ENCODE results near the gene STARD8. TPM values are rescaled to one million over a fixed set of nuclear protein-coding genes. Genes with fewer than 3 reads are reported as not detected.

Gene STARD8
- total and polyA plus RNA-seq, 7 donors: 0.92 to 10.7 (median 5.3) TPM

- 91 to 92% methylated on average over 2 of the region's 2 CpGs for WGBS, 2 donors
- intact Hi-C loops (cut with DNase I): no loop called here
- Histone ChIP-seq H3K4me1 (peaks cover 0 to 15% (median 6%) of the 10 kb centered on the region in 4 donors), H3K36me3 (no peaks in the 10 kb centered on the region), H3K4me3 (no peak overlapping the region), H3K27me3 (no peaks in the 10 kb centered on the region), H3K9me3 (no peaks in the 10 kb centered on the region), H3K27ac (no peak overlapping the region)
- TF ChIP-seq POLR2A (IDR thresholded peaks at IDR 0.05): no peak
- no peak for TF ChIP-seq POLR2AphosphoS5 (IDR thresholded peaks at IDR 0.05)
- no peak for TF ChIP-seq CTCF (IDR thresholded peaks at IDR 0.05)
- TF ChIP-seq EP300 (IDR thresholded peaks at IDR 0.05): no peak
- DNase-seq: no peak
Measured at GRCh38 chrX:68761086-68761485, 113.6 kb downstream of the STARD8 start.

- H3K27me3 ChIP-seq: no peaks in the 10 kb centered on the region
- intact Hi-C loops (cut with DNase I): no loop called here
- TF ChIP-seq POLR2A (IDR thresholded peaks at IDR 0.05) (no peak), POLR2AphosphoS5 (IDR thresholded peaks at IDR 0.05) (peak in 1 of 4 donors; percentile 13)
- no peaks in the 10 kb centered on the region for H3K36me3 ChIP-seq
- no peak overlapping the region for H3K4me3 ChIP-seq
- DNase-seq: no peak
- peaks cover 0 to 15% (median 6%) of the 10 kb centered on the region in 4 donors for H3K4me1 ChIP-seq
- peak overlapping the region in 3 of 4 donors; percentile 2 to 35 (median 27) for H3K27ac ChIP-seq
- no peaks in the 10 kb centered on the region for H3K9me3 ChIP-seq
Measured at GRCh38 chrX:68762766-68763165, 115.3 kb downstream of the STARD8 start.

GRCh38 chrX:68763481-68763880, 116.0 kb downstream of the STARD8 start:
- Histone ChIP-seq H3K9me3 (no peaks in the 10 kb centered on the region), H3K27ac (peak overlapping the region in 1 of 4 donors; percentile 35), H3K27me3 (no peaks in the 10 kb centered on the region), H3K4me1 (peaks cover 0 to 15% (median 6%) of the 10 kb centered on the region in 4 donors), H3K36me3 (no peaks in the 10 kb centered on the region), H3K4me3 (no peak overlapping the region)
- no peak for DNase-seq
- TF ChIP-seq POLR2AphosphoS5 (IDR thresholded peaks at IDR 0.05) (no peak), CTCF (IDR thresholded peaks at IDR 0.05) (no peak)
- 89 to 92% methylated on average over 4 of the region's 4 CpGs for WGBS, 2 donors
- intact Hi-C loops (cut with DNase I): no loop called here

Small RNAs within 50 kb of the gene (small RNA-seq; reads per million reads assigned to genes)
- 0 reads per million in 3 donors for gene COX6CP12

Other genes starting within 250 kb of the STARD8 start
- gene OPHN1, start 214.2 kb upstream of the STARD8 start, total RNA-seq: 10 to 100 TPM in 2 of 4 donors, 1 to 10 TPM in 2; 6.9 to 19.4 (median 9.5) TPM
- 1 to 10 TPM in 2 of 3 donors, under 1 TPM in 1; 0.92 to 3.6 (median 1.8) TPM for gene OPHN1, start 214.2 kb upstream of the STARD8 start, polyA plus RNA-seq
- gene YIPF6, start 148.6 kb upstream of the STARD8 start, total RNA-seq: 10 to 100 TPM; 21.9 to 36.1 (median 32.5) TPM
- gene YIPF6, start 148.6 kb upstream of the STARD8 start, polyA plus RNA-seq: 10 to 100 TPM in 2 of 3 donors, 1 to 10 TPM in 1; 7.2 to 12.4 (median 11.6) TPM
- 10 to 100 TPM in 3 of 4 donors, 1 to 10 TPM in 1; 9.5 to 18.6 (median 14.6) TPM for gene EFNB1, start 181.4 kb downstream of the STARD8 start, total RNA-seq
- gene EFNB1, start 181.4 kb downstream of the STARD8 start, polyA plus RNA-seq: 10 to 100 TPM; 13.4 to 53.2 (median 16.2) TPM